ENCODE data around the gene UMODL1. TPM values are rescaled to one million over a fixed set of nuclear protein-coding genes. Genes with fewer than 3 reads are reported as not detected.

UMODL1 gene
- total RNA-seq, 1 experiment from 2014 or later: not detected

GRCh38 chr21:42044871-42045495 is 26.1 kb upstream of the UMODL1 start:
- Histone ChIP-seq H3K56ac (ENCODE audit: insufficient read length, low read depth, low read length) (no peak overlapping the region), H4K8ac (replicated peaks; ENCODE audit: insufficient read length, low read depth, low read length) (no peak overlapping the region), H2BK120ac (ENCODE audit: low read depth, low read length, poor library complexity, severe bottlenecking) (no peak overlapping the region), H4K91ac (ENCODE audit: insufficient read length, low read depth, low read length) (no peak overlapping the region), H3K23ac (ENCODE audit: insufficient read length, low read depth, low read length) (no peak overlapping the region), H2BK5ac (ENCODE audit: insufficient read length, low read length) (no peak overlapping the region), H3K27ac (ENCODE audit: insufficient read length, low read depth, low read length) (no peak overlapping the region), H2BK20ac (ENCODE audit: low read depth, low read length, poor library complexity, severe bottlenecking) (no peak overlapping the region), H3K27me3 (ENCODE audit: insufficient read depth, low read length) (no peaks in the 10 kb centered on the region), H2AK5ac (ENCODE audit: insufficient read length, low read length) (no peak overlapping the region), H3K18ac (ENCODE audit: insufficient read length, low read depth, low read length) (no peak overlapping the region), H3T11ph (ENCODE audit: low read length) (no peak overlapping the region), H3K79me1 (ENCODE audit: insufficient read depth, low read depth, low read length, poor library complexity, severe bottlenecking) (no peaks in the 10 kb centered on the region), H3K4ac (ENCODE audit: low read depth, low read length) (no peak overlapping the region), H3K4me1 (ENCODE audit: insufficient read depth, low read length) (no peaks in the 10 kb centered on the region), H2BK15ac (ENCODE audit: low read depth, low read length) (no peak overlapping the region), H2AFZ (ENCODE audit: low read length) (no peak overlapping the region), H2BK12ac (ENCODE audit: insufficient read length, low read depth, low read length) (no peak overlapping the region), H3K9me3 (ENCODE audit: control insufficient read depth, low read depth, low read length) (no peaks in the 10 kb centered on the region), H3K4me2 (ENCODE audit: insufficient read depth, insufficient read length, low read length) (no peak overlapping the region), H4K20me1 (ENCODE audit: control insufficient read depth, insufficient read depth, insufficient read length) (no peaks in the 10 kb centered on the region), H3K9ac (ENCODE audit: extremely low read depth, insufficient read length, low read length) (no peak overlapping the region), H3K79me2 (ENCODE audit: insufficient read depth, low read length) (no peaks in the 10 kb centered on the region), H3K23me2 (ENCODE audit: insufficient read length, low read depth, low read length, poor library complexity, severe bottlenecking) (no peaks in the 10 kb centered on the region), H3K14ac (ENCODE audit: insufficient read depth, low read length) (no peak overlapping the region), H4K5ac (ENCODE audit: insufficient read length, low read depth, low read length) (no peak overlapping the region)
- Mint-ChIP-seq H3K4me1 (peaks cover 9 to 12% of the 10 kb centered on the region in 2 experiments), H3K4me3 (no peak overlapping the region), H3K36me3 (ENCODE audit: insufficient read depth in 1 of 3, low read depth in 3 of 3) (no peaks in the 10 kb centered on the region), H3K9me3 (no peaks in the 10 kb centered on the region), H3K27ac (no peak overlapping the region), H3K27me3 (ENCODE audit: low read depth) (peaks cover 6% of the 10 kb centered on the region; the same call in 1 of the 2 replicates)
- TF ChIP-seq, protein P1, sequence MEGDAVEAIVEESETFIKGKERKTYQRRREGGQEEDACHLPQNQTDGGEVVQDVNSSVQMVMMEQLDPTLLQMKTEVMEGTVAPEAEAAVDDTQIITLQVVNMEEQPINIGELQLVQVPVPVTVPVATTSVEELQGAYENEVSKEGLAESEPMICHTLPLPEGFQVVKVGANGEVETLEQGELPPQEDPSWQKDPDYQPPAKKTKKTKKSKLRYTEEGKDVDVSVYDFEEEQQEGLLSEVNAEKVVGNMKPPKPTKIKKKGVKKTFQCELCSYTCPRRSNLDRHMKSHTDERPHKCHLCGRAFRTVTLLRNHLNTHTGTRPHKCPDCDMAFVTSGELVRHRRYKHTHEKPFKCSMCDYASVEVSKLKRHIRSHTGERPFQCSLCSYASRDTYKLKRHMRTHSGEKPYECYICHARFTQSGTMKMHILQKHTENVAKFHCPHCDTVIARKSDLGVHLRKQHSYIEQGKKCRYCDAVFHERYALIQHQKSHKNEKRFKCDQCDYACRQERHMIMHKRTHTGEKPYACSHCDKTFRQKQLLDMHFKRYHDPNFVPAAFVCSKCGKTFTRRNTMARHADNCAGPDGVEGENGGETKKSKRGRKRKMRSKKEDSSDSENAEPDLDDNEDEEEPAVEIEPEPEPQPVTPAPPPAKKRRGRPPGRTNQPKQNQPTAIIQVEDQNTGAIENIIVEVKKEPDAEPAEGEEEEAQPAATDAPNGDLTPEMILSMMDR (conservative IDR thresholded peaks at IDR 0.05): no peak
- WGBS (ENCODE audit: extremely low coverage, insufficient read length, low lambda C conversion rate): no CpG with 5 or more reads among the region's 7 CpGs
- no peak for DNase-seq
